K562 (cell line): ENCODE measurements around the gene NUCKS1. TPM values are rescaled to one million over a fixed set of nuclear protein-coding genes. Genes with fewer than 3 reads are reported as not detected.

Source experiments
- ATAC-seq: fragments of 200-7000 bp; cut with Tn5 transposase; 3 replicates; pipeline ENCODE4 v1.9.1; 2020; ENCODE audit warnings: moderate library complexity
- BruUV-seq: library from RNA; stranded (reverse); fragments of 400-500 nt; replicated peaks from 2 replicates; lab custom pipeline; 2021; lab: Mats Ljungman, UMichigan
- CTCF ChIA-PET: fragments of 300-600 bp; formaldehyde crosslinking; extraction: SDS; loops from one replicate; lab custom pipeline; 2021; ENCODE audit warnings: low intra/inter-chr PET ratio; lab: Yijun Ruan, JAX
- POLR2A ChIA-PET: fragments of 300-600, 350-650 bp; sonication (Branson Sonifier 250); formaldehyde crosslinking; extraction: SDS; loops from one replicate; lab custom pipeline; 2021; ENCODE audit warnings: antibody characterized with exemption, inconsistent platforms; lab: Yijun Ruan, JAX
- DNase-seq, 4 experiments: peaks; one replicate each; pipeline versions ENCODE4 v3.0.0 to v3.0.0-alpha.2; 2011 to 2018; ENCODE audit warnings: low spot score in 3 of 4, mixed read lengths in 3 of 4; ENCODE audit errors: extremely low read depth in 1 of 4
- FAIRE-seq: peaks from 2 replicates; lab custom pipeline; 2011; peaks lifted over from hg19 to GRCh38; lab: Jason Lieb, UNC
- H2AFZ ChIP-seq: 2 replicates; pipeline ENCODE4 v1.6.0; 2011; ENCODE audit warnings: low read depth, low read length, control low read depth, inconsistent platforms
- H3K27ac ChIP-seq: fragments of 200-600 bp; 3 replicates; pipeline ENCODE4 v1.8.0; 2011; ENCODE audit warnings: low read depth, mild to moderate bottlenecking, control low read depth, inconsistent platforms, low read length, moderate library complexity, mixed read lengths; ENCODE audit errors: extremely low read depth
- H3K27me3 ChIP-seq, 2 experiments: fragments of 300-600 bp in 1 of 2; 2 replicates in 1 of 2; 3 replicates in 1 of 2; pipeline versions ENCODE4 v1.6.0 to v1.8.0; 2011; ENCODE audit warnings: inconsistent platforms in 2 of 2, low read length in 2 of 2, mild to moderate bottlenecking in 1 of 2, mixed read lengths in 1 of 2, moderate library complexity in 1 of 2; ENCODE audit not compliant: control insufficient read depth in 2 of 2, insufficient read depth in 2 of 2
- H3K36me3 ChIP-seq: fragments of 300-600 bp; 3 replicates; pipeline ENCODE4 v1.8.0; 2011; ENCODE audit warnings: mild to moderate bottlenecking, low read length, inconsistent platforms; ENCODE audit not compliant: control insufficient read depth, insufficient read depth
- H3K4me1 ChIP-seq, 2 experiments: fragments of 200-600 bp in 1 of 2; replicated peaks in 1 of 2; 2 replicates in 1 of 2; 3 replicates in 1 of 2; pipeline versions ENCODE4 v1.5.1 to v1.8.0; 2011; ENCODE audit warnings: inconsistent platforms in 2 of 2, low read length in 2 of 2, mild to moderate bottlenecking in 1 of 2, mixed read lengths in 1 of 2, moderate library complexity in 1 of 2; ENCODE audit not compliant: control insufficient read depth in 2 of 2, insufficient read depth in 2 of 2
- H3K4me2 ChIP-seq: 2 replicates; pipeline ENCODE4 v1.6.1; 2011; ENCODE audit warnings: low read length, control low read depth, inconsistent platforms, mixed read lengths; ENCODE audit not compliant: insufficient read depth
- H3K4me3 ChIP-seq: fragments of 200-600 bp; sonication (generic), shearing (Covaris generic); 2 replicates; pipeline ENCODE4 v1.5.1; 2016; ENCODE audit warnings: control low read depth, inconsistent platforms
- H3K79me2 ChIP-seq: fragments of 200-600 bp; 3 replicates; pipeline ENCODE4 v1.8.0; 2011; ENCODE audit warnings: low read length, inconsistent platforms; ENCODE audit not compliant: control insufficient read depth, insufficient read depth
- H3K9ac ChIP-seq, 2 experiments: 2 replicates each; pipeline versions ENCODE4 v1.6.0 to v1.6.1; 2011; ENCODE audit warnings: low read depth in 2 of 2, low read length in 2 of 2, control low read depth in 1 of 2, inconsistent platforms in 1 of 2, mild to moderate bottlenecking in 1 of 2, mixed read lengths in 1 of 2; ENCODE audit not compliant: insufficient read depth in 1 of 2
- H3K9me1 ChIP-seq: one replicate; pipeline ENCODE4 v1.6.0; 2011; ENCODE audit warnings: inconsistent platforms, mild to moderate bottlenecking, low read length, moderate library complexity; ENCODE audit not compliant: control insufficient read depth, insufficient read depth
- H3K9me3 ChIP-seq: replicated peaks from 2 replicates; pipeline ENCODE4 v1.5.1; 2011; ENCODE audit warnings: low read depth, low read length, inconsistent platforms; ENCODE audit not compliant: control insufficient read depth, insufficient read depth
- H4K20me1 ChIP-seq: replicated peaks from 2 replicates; pipeline ENCODE4 v1.6.1; 2011; ENCODE audit warnings: low read length, inconsistent platforms, mixed read lengths; ENCODE audit not compliant: control insufficient read depth, insufficient read depth
- GABPA ChIP-seq: fragments of 200-800 bp; sonication (Bioruptor generic); conservative IDR thresholded peaks from 2 replicates; pipeline ENCODE4 v1.6.1; 2016; ENCODE audit warnings: low read depth, missing genetic modification characterization, missing compliant biosample characterization
- HMGN3 ChIP-seq: IDR thresholded peaks from 2 replicates; pipeline ENCODE4 v1.6.1; 2011; ENCODE audit warnings: borderline replicate concordance, low read depth, mild to moderate bottlenecking, mixed read lengths, low read length; ENCODE audit not compliant: insufficient read length; ENCODE audit errors: extremely low read depth
- KAT8 ChIP-seq: fragments of 450-650 bp; IDR thresholded peaks from 2 replicates; pipeline ENCODE4 v1.6.1; 2016; ENCODE audit warnings: low read depth, mild to moderate bottlenecking
- SLC30A9 ChIP-seq: fragments of 250-450 bp; sonication (Bioruptor Pico); IDR thresholded peaks from 2 replicates; pipeline ENCODE4 v1.8.0; 2022; ENCODE audit warnings: mild to moderate bottlenecking, moderate library complexity
- SMC3 ChIP-seq: conservative IDR thresholded peaks from 2 replicates; pipeline ENCODE4 v1.6.1; 2011; ENCODE audit warnings: low read depth, low read length, improper control_type of control experiment; ENCODE audit not compliant: insufficient read depth
- ZC3H4 ChIP-seq: sonication (generic); formaldehyde crosslinking; IDR thresholded peaks from 2 replicates; pipeline ENCODE4 v1.9.0; 2021; ENCODE audit warnings: missing genetic modification reagents, borderline replicate concordance
- ZNF274 ChIP-seq: IDR thresholded peaks from 2 replicates; pipeline ENCODE4 v1.6.1; 2011; ENCODE audit warnings: low read depth, mild to moderate bottlenecking, low read length, moderate library complexity, borderline replicate concordance
- ZNF3 ChIP-seq: fragments of 250-450 bp; sonication (Bioruptor Pico); IDR thresholded peaks from 2 replicates; pipeline ENCODE4 v1.5.0; 2021; ENCODE audit warnings: mild to moderate bottlenecking, moderate library complexity
- WGBS: fragments of 100-300 bp; shearing (Covaris generic); methylation state at CpG from one replicate; pipeline ENCODE4 v1.1.6; 2016; ENCODE audit warnings: low coverage, mixed read lengths; ENCODE audit not compliant: insufficient coverage; ENCODE audit errors: missing lambda C conversion rate; 5-methylcytosine and 5-hydroxymethylcytosine counted together
- in situ Hi-C: fragments of 300-500 bp; cut with MboI; formaldehyde crosslinking; loops from 4 replicates; pipeline ENCODE4 v1.15.0; 2018; ENCODE audit warnings: inconsistent platforms, mixed read lengths
- intact Hi-C: fragments of 100-400 bp; cut with micrococcal nuclease; formaldehyde crosslinking; loops from 2 replicates; pipeline ENCODE4 v1.14.2; 2022
- polyA plus RNA-seq, 8 experiments: library from polyadenylated mRNA; depleted of rRNA in 4 of 8; stranded (reverse) in 5 of 8; unstranded in 3 of 8; fragments of >200 nt; fragmentation: Nextera tagmentation in 2 of 8; fragmentation: Illumina TruSeq in 1 of 8; extraction: Ambion mirVana in 2 of 8; extraction: Trizol in 1 of 8; gene quantifications; 2 replicates each; pipeline versions ENCODE4 v1.2.1 to v1.2.3, GENCODE V29; 2011 to 2014; ENCODE audit warnings: inconsistent platforms in 1 of 8, missing spikeins in 1 of 8
- total RNA-seq, 7 experiments: library from RNA; depleted of rRNA in 6 of 7; stranded (reverse); fragments of >200 nt in 6 of 7; fragmentation: Illumina TruSeq in 2 of 7; extraction: Trizol in 2 of 7; gene quantifications; 2 replicates each; pipeline versions ENCODE4 v1.2.1 to v1.2.3, GENCODE V29; 2011 to 2021; ENCODE audit warnings: low replicate concordance in 1 of 7
- TF ChIP-seq, protein P1 (sequence below): fragments of 450-650 bp; IDR thresholded peaks from 2 replicates; pipeline ENCODE4 v1.7.1; 2018; ENCODE audit warnings: mild to moderate bottlenecking, low read depth; ENCODE audit not compliant: partially characterized antibody
- TF ChIP-seq, protein P2 (sequence below): sonication (generic); formaldehyde crosslinking; IDR thresholded peaks from 2 replicates; pipeline ENCODE4 v1.8.1; 2023; ENCODE audit warnings: mild to moderate bottlenecking, missing genetic modification reagents, moderate library complexity

NUCKS1 gene
- total and polyA plus RNA-seq, 9 of the 15 experiments (the other 6 are each of a cell fraction or from before 2014, with no cell fraction given), result 66.7 to 244 (median 149) TPM

DNA sequence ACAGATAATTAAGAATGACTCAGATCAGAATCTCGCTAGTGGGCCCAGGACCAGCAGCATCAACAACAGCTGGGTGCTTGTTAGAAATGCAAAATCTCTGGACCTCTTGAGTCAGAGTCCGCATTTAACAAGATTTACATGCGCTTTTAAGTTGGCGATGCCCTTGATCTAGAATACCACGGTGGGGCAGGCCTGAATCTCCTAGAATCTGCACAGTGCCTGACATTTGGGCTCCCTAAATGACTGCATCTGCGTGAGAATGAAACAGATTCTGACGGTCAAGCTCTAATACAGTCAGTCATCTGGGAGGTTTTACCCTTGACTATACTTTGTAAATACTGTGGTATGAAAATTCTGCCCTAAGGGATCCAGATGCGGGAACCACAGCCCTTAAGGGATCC lies 42.5 kb upstream of the NUCKS1 start:
- no peak for ATAC-seq
- peaks cover 54% of the 10 kb centered on the region for H3K36me3 ChIP-seq
- no peaks in the 10 kb centered on the region for H3K79me2 ChIP-seq
- H3K27ac ChIP-seq, result no peak overlapping the region
- no peak overlapping the region for H3K4me2 ChIP-seq
- no peak for TF ChIP-seq ZNF274
- no peak for TF ChIP-seq GABPA (tag)
- TF ChIP-seq ZNF3, result no peak
- TF ChIP-seq, protein P1, sequence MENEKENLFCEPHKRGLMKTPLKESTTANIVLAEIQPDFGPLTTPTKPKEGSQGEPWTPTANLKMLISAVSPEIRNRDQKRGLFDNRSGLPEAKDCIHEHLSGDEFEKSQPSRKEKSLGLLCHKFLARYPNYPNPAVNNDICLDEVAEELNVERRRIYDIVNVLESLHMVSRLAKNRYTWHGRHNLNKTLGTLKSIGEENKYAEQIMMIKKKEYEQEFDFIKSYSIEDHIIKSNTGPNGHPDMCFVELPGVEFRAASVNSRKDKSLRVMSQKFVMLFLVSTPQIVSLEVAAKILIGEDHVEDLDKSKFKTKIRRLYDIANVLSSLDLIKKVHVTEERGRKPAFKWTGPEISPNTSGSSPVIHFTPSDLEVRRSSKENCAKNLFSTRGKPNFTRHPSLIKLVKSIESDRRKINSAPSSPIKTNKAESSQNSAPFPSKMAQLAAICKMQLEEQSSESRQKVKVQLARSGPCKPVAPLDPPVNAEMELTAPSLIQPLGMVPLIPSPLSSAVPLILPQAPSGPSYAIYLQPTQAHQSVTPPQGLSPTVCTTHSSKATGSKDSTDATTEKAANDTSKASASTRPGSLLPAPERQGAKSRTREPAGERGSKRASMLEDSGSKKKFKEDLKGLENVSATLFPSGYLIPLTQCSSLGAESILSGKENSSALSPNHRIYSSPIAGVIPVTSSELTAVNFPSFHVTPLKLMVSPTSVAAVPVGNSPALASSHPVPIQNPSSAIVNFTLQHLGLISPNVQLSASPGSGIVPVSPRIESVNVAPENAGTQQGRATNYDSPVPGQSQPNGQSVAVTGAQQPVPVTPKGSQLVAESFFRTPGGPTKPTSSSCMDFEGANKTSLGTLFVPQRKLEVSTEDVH, result no peak
- TF ChIP-seq, protein P2, sequence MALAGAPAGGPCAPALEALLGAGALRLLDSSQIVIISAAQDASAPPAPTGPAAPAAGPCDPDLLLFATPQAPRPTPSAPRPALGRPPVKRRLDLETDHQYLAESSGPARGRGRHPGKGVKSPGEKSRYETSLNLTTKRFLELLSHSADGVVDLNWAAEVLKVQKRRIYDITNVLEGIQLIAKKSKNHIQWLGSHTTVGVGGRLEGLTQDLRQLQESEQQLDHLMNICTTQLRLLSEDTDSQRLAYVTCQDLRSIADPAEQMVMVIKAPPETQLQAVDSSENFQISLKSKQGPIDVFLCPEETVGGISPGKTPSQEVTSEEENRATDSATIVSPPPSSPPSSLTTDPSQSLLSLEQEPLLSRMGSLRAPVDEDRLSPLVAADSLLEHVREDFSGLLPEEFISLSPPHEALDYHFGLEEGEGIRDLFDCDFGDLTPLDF, result no peak
- no peak for TF ChIP-seq SMC3
- no peak for TF ChIP-seq SLC30A9 (CRISPR knock-in tag)
- no peak for TF ChIP-seq ZC3H4 (CRISPR knock-in tag)
- TF ChIP-seq KAT8, result no peak
- no peak for TF ChIP-seq HMGN3
- TF ChIP-seq, all 486 proteins: peak for 0
- Histone ChIP-seq H3K9ac (no peak overlapping the region), H2AFZ (no peak overlapping the region), H3K27me3 (no peaks in the 10 kb centered on the region), H3K4me3 (no peak overlapping the region), H3K4me1 (peaks cover 6% of the 10 kb centered on the region in 2 experiments; a peak in 4 of 5 replicates), H4K20me1 (0 out of 2 replicates have a peak, but pooled peaks cover 6% of the 10 kb centered on the region), H3K9me1 (no peaks in the 10 kb centered on the region), H3K9me3 (no peaks in the 10 kb centered on the region)
- intact Hi-C loops, result no loop called here
- WGBS, result 71% methylated on average over 8 of the region's 8 CpGs
- ChIA-PET POLR2A (interaction anchor here (0.7 to 4.0 kb wide), 5 partner anchors 17 to 185 kb away, joined by 3 to 20 read pairs (median 4); partner anchors contain the start of gene RAB29), CTCF (interaction anchor here (0.6 to 3.2 kb wide), 7 partner anchors 20 to 223 kb away, joined by 3 to 33 read pairs (median 6); no protein-coding TSS in a partner anchor)
- FAIRE-seq, result no peak
- BruUV-seq, result no TSS peak
- no peak for DNase-seq
- in situ Hi-C loops, result loop anchor here (5.0 kb wide), 2 partner anchors 135 to 320 kb away; no protein-coding TSS in a partner anchor
